ENCODE results near the gene RGPD4.
"Not testable (repeated sequence)": the region's sequence is repeated elsewhere in the genome, so short reads cannot be mapped to it uniquely, and the experiment has no call there.

Gene RGPD4

DNA sequence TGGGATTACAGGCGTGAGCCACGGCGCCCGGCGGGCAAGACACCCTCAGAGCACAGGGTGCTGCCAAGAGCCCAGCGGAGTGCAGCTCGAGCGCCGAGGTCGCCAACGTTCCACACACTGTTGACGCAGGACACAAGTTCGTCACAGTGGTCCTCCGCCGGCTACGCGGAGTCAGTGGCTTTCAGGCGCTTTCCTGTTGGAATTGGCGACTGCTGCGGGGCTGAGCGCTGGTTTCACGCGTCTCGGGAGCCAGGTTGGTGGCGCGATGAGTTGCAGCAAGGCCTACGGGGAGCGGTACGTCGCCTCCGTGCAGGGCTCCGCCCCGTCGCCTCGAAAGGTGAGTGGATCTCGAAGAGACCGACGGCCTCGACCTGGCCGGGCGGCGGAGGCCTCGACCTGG is at the start of gene RGPD4:
TSS of gene RGPD4 (plus strand) at position 144 of the 400 bp plus-strand sequence. CDS start at position 266, 122 bp downstream.
- H3K9me2 ChIP-seq (replicated peaks; ENCODE audit: insufficient read depth, low read length); H2AFZ ChIP-seq (ENCODE audit: low read length); H3K9me3 ChIP-seq (replicated peaks; ENCODE audit: insufficient read depth, low read length); H3K79me2 ChIP-seq (ENCODE audit: low read length); H3K27me3 ChIP-seq (replicated peaks; ENCODE audit: insufficient read depth, low read length); DNase-seq; H4K20me1 ChIP-seq (ENCODE audit: insufficient read depth, low read length); H3K4me2 ChIP-seq (ENCODE audit: low read depth, low read length); H3K9ac ChIP-seq (ENCODE audit: low read length); H3K4me3 ChIP-seq (ENCODE audit: low read length); H3K4me1 ChIP-seq (ENCODE audit: low read length); H3K36me3 ChIP-seq (replicated peaks; ENCODE audit: insufficient read depth, low read length); H3F3A ChIP-seq (ENCODE audit: insufficient read depth, low read length); H3K27ac ChIP-seq (ENCODE audit: low read length): not testable (repeated sequence)

DNA sequence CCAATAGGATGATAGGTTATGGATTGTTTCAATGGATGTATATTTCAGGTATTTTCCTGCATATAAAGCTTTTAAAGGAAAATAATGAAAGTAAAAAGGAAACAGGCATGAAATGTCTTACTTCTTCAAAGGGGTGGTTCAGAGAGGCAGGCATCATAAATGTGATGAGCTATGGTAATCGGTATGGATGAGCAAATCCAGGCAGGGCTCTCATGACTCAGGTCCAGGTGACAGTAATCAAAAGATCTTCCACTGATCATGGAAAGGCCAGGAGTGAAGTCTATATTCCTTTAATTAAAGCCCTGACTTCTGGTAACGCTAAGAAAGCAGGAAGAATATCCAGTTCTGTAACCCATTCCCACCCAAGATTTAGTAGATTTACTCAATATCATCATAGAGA is 48.7 kb upstream of the RGPD4 start:
- H3K4me1 ChIP-seq (ENCODE audit: low read length) = no peaks in the 10 kb centered on the region
- no peak overlapping the region for H3K4me3 ChIP-seq (ENCODE audit: low read length)
- no peaks in the 10 kb centered on the region for H3K79me2 ChIP-seq (ENCODE audit: low read length)
- H3K9ac ChIP-seq (ENCODE audit: low read length) = no peak overlapping the region
- no peak overlapping the region for H3K27ac ChIP-seq (ENCODE audit: low read length)
- H3K9me3 ChIP-seq (replicated peaks; ENCODE audit: insufficient read depth, low read length) = no peaks in the 10 kb centered on the region
- no peak for TF ChIP-seq EZH2 (optimal IDR thresholded peaks at IDR 0.05; ENCODE audit: low read depth, low read length)
- no peak for TF ChIP-seq EZH2phosphoT487 (IDR thresholded peaks at IDR 0.05; ENCODE audit: low read length)
- TF ChIP-seq, protein P1, sequence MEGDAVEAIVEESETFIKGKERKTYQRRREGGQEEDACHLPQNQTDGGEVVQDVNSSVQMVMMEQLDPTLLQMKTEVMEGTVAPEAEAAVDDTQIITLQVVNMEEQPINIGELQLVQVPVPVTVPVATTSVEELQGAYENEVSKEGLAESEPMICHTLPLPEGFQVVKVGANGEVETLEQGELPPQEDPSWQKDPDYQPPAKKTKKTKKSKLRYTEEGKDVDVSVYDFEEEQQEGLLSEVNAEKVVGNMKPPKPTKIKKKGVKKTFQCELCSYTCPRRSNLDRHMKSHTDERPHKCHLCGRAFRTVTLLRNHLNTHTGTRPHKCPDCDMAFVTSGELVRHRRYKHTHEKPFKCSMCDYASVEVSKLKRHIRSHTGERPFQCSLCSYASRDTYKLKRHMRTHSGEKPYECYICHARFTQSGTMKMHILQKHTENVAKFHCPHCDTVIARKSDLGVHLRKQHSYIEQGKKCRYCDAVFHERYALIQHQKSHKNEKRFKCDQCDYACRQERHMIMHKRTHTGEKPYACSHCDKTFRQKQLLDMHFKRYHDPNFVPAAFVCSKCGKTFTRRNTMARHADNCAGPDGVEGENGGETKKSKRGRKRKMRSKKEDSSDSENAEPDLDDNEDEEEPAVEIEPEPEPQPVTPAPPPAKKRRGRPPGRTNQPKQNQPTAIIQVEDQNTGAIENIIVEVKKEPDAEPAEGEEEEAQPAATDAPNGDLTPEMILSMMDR (IDR thresholded peaks at IDR 0.05; ENCODE audit: low read length) = no peak
- no peak overlapping the region for H2AFZ ChIP-seq (ENCODE audit: low read length)
- DNase-seq = no peak
- no peaks in the 10 kb centered on the region for H3K9me2 ChIP-seq (replicated peaks; ENCODE audit: insufficient read depth, low read length)
- H3F3A ChIP-seq (ENCODE audit: insufficient read depth, low read length) = no peaks in the 10 kb centered on the region
- no peak overlapping the region for H3K4me2 ChIP-seq (ENCODE audit: low read depth, low read length)
- H3K36me3 ChIP-seq (replicated peaks; ENCODE audit: insufficient read depth, low read length) = no peaks in the 10 kb centered on the region
- no peaks in the 10 kb centered on the region for H4K20me1 ChIP-seq (ENCODE audit: insufficient read depth, low read length)
- no peaks in the 10 kb centered on the region for H3K27me3 ChIP-seq (replicated peaks; ENCODE audit: insufficient read depth, low read length)

DNA sequence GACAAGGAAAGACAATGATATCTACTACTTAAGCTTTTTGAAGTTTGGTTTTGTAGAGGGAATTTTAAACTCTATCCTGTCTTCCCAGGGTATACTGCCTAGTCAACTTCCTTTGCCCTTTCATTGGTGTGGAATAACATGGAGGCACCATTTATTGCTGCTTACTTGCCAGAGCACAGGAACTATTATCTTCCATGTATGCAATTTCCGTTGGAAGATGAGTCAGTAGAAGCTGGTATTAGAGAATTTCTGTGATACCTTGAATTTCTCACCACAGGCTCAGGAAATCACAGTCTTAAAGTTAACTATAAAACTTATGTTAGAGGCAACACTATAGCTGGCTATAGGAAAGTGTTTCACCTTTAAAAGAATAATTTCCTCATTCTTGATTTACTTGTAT is 40.9 kb upstream of the RGPD4 start:
- no peaks in the 10 kb centered on the region for H3K27me3 ChIP-seq (replicated peaks; ENCODE audit: insufficient read depth, low read length)
- H3K9me3 ChIP-seq (replicated peaks; ENCODE audit: insufficient read depth, low read length) = no peaks in the 10 kb centered on the region
- no peaks in the 10 kb centered on the region for H3K9me2 ChIP-seq (replicated peaks; ENCODE audit: insufficient read depth, low read length)
- H3K4me2 ChIP-seq (ENCODE audit: low read depth, low read length) = no peak overlapping the region
- H3K79me2 ChIP-seq (ENCODE audit: low read length) = no peaks in the 10 kb centered on the region
- H4K20me1 ChIP-seq (ENCODE audit: insufficient read depth, low read length) = no peaks in the 10 kb centered on the region
- no peak for DNase-seq
- H3K27ac ChIP-seq (ENCODE audit: low read length) = no peak overlapping the region
- TF ChIP-seq, protein P1 (IDR thresholded peaks at IDR 0.05; ENCODE audit: low read length) = no peak
- TF ChIP-seq EZH2 (optimal IDR thresholded peaks at IDR 0.05; ENCODE audit: low read depth, low read length) (no peak), EZH2phosphoT487 (IDR thresholded peaks at IDR 0.05; ENCODE audit: low read length) (no peak)
- no peak overlapping the region for H2AFZ ChIP-seq (ENCODE audit: low read length)
- no peaks in the 10 kb centered on the region for H3F3A ChIP-seq (ENCODE audit: insufficient read depth, low read length)
- no peaks in the 10 kb centered on the region for H3K36me3 ChIP-seq (replicated peaks; ENCODE audit: insufficient read depth, low read length)
- H3K4me3 ChIP-seq (ENCODE audit: low read length) = no peak overlapping the region
- H3K4me1 ChIP-seq (ENCODE audit: low read length) = no peaks in the 10 kb centered on the region
- no peak overlapping the region for H3K9ac ChIP-seq (ENCODE audit: low read length)

DNA sequence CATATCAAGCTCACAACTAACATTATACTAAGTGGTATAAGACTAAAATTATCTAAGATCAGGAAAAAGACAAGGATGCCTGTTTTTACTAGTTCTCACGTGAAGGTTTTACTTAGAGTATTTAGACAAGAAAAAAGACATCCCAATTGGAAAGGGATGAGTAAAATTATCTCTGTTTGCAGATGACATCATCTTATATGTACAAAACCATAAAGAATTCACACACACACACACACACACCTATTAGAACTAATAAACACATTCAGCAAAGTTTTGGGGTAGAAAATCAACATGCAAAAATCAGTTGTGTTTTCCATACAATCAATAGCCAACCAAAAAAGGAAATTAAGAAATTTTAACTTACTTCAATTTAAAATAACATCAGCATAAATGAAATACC is 35.9 kb upstream of the RGPD4 start:
- Histone ChIP-seq H3K27ac (ENCODE audit: low read length) (no peak overlapping the region), H4K20me1 (ENCODE audit: insufficient read depth, low read length) (no peaks in the 10 kb centered on the region), H3K36me3 (replicated peaks; ENCODE audit: insufficient read depth, low read length) (no peaks in the 10 kb centered on the region), H3K79me2 (ENCODE audit: low read length) (no peaks in the 10 kb centered on the region), H3K4me3 (ENCODE audit: low read length) (no peak overlapping the region), H3K9me2 (replicated peaks; ENCODE audit: insufficient read depth, low read length) (no peaks in the 10 kb centered on the region), H3K4me1 (ENCODE audit: low read length) (no peaks in the 10 kb centered on the region), H3K9me3 (replicated peaks; ENCODE audit: insufficient read depth, low read length) (no peaks in the 10 kb centered on the region), H3K4me2 (ENCODE audit: low read depth, low read length) (no peak overlapping the region), H3K27me3 (replicated peaks; ENCODE audit: insufficient read depth, low read length) (no peaks in the 10 kb centered on the region), H3K9ac (ENCODE audit: low read length) (no peak overlapping the region), H2AFZ (ENCODE audit: low read length) (no peak overlapping the region), H3F3A (ENCODE audit: insufficient read depth, low read length) (no peaks in the 10 kb centered on the region)
- TF ChIP-seq EZH2phosphoT487 (IDR thresholded peaks at IDR 0.05; ENCODE audit: low read length) (no peak), EZH2 (optimal IDR thresholded peaks at IDR 0.05; ENCODE audit: low read depth, low read length) (no peak)
- TF ChIP-seq, protein P1 (IDR thresholded peaks at IDR 0.05; ENCODE audit: low read length) = no peak
- no peak for DNase-seq
